K562 (cell line): Measurements from ENCODE around the gene DHX57. TPM values are rescaled to one million over a fixed set of nuclear protein-coding genes. Genes with fewer than 3 reads are reported as not detected.

Source experiments
- ATAC-seq: fragments of 200-7000 bp; cut with Tn5 transposase; 3 replicates; pipeline ENCODE4 v1.9.1; 2020; ENCODE audit warnings: moderate library complexity
- BruUV-seq: library from RNA; stranded (reverse); fragments of 400-500 nt; replicated peaks from 2 replicates; lab custom pipeline; 2021; lab: Mats Ljungman, UMichigan
- CTCF ChIA-PET: fragments of 300-600 bp; formaldehyde crosslinking; extraction: SDS; loops from one replicate; lab custom pipeline; 2021; ENCODE audit warnings: low intra/inter-chr PET ratio; lab: Yijun Ruan, JAX
- POLR2A ChIA-PET: fragments of 300-600, 350-650 bp; sonication (Branson Sonifier 250); formaldehyde crosslinking; extraction: SDS; loops from one replicate; lab custom pipeline; 2021; ENCODE audit warnings: antibody characterized with exemption, inconsistent platforms; lab: Yijun Ruan, JAX
- DNase-seq, 4 experiments: peaks; one replicate each; pipeline versions ENCODE4 v3.0.0 to v3.0.0-alpha.2; 2011 to 2018; ENCODE audit warnings: low spot score in 3 of 4, mixed read lengths in 3 of 4; ENCODE audit errors: extremely low read depth in 1 of 4
- FAIRE-seq: peaks from 2 replicates; lab custom pipeline; 2011; peaks lifted over from hg19 to GRCh38; lab: Jason Lieb, UNC
- H2AFZ ChIP-seq: 2 replicates; pipeline ENCODE4 v1.6.0; 2011; ENCODE audit warnings: low read depth, low read length, control low read depth, inconsistent platforms
- H3K27ac ChIP-seq: fragments of 200-600 bp; 3 replicates; pipeline ENCODE4 v1.8.0; 2011; ENCODE audit warnings: low read depth, mild to moderate bottlenecking, control low read depth, inconsistent platforms, low read length, moderate library complexity, mixed read lengths; ENCODE audit errors: extremely low read depth
- H3K27me3 ChIP-seq, 2 experiments: fragments of 300-600 bp in 1 of 2; 2 replicates in 1 of 2; 3 replicates in 1 of 2; pipeline versions ENCODE4 v1.6.0 to v1.8.0; 2011; ENCODE audit warnings: inconsistent platforms in 2 of 2, low read length in 2 of 2, mild to moderate bottlenecking in 1 of 2, mixed read lengths in 1 of 2, moderate library complexity in 1 of 2; ENCODE audit not compliant: control insufficient read depth in 2 of 2, insufficient read depth in 2 of 2
- H3K36me3 ChIP-seq: fragments of 300-600 bp; 3 replicates; pipeline ENCODE4 v1.8.0; 2011; ENCODE audit warnings: mild to moderate bottlenecking, low read length, inconsistent platforms; ENCODE audit not compliant: control insufficient read depth, insufficient read depth
- H3K4me1 ChIP-seq, 2 experiments: fragments of 200-600 bp in 1 of 2; replicated peaks in 1 of 2; 2 replicates in 1 of 2; 3 replicates in 1 of 2; pipeline versions ENCODE4 v1.5.1 to v1.8.0; 2011; ENCODE audit warnings: inconsistent platforms in 2 of 2, low read length in 2 of 2, mild to moderate bottlenecking in 1 of 2, mixed read lengths in 1 of 2, moderate library complexity in 1 of 2; ENCODE audit not compliant: control insufficient read depth in 2 of 2, insufficient read depth in 2 of 2
- H3K4me2 ChIP-seq: 2 replicates; pipeline ENCODE4 v1.6.1; 2011; ENCODE audit warnings: low read length, control low read depth, inconsistent platforms, mixed read lengths; ENCODE audit not compliant: insufficient read depth
- H3K4me3 ChIP-seq: fragments of 200-600 bp; sonication (generic), shearing (Covaris generic); 2 replicates; pipeline ENCODE4 v1.5.1; 2016; ENCODE audit warnings: control low read depth, inconsistent platforms
- H3K79me2 ChIP-seq: fragments of 200-600 bp; 3 replicates; pipeline ENCODE4 v1.8.0; 2011; ENCODE audit warnings: low read length, inconsistent platforms; ENCODE audit not compliant: control insufficient read depth, insufficient read depth
- H3K9ac ChIP-seq, 2 experiments: 2 replicates each; pipeline versions ENCODE4 v1.6.0 to v1.6.1; 2011; ENCODE audit warnings: low read depth in 2 of 2, low read length in 2 of 2, control low read depth in 1 of 2, inconsistent platforms in 1 of 2, mild to moderate bottlenecking in 1 of 2, mixed read lengths in 1 of 2; ENCODE audit not compliant: insufficient read depth in 1 of 2
- H3K9me1 ChIP-seq: one replicate; pipeline ENCODE4 v1.6.0; 2011; ENCODE audit warnings: inconsistent platforms, mild to moderate bottlenecking, low read length, moderate library complexity; ENCODE audit not compliant: control insufficient read depth, insufficient read depth
- H3K9me3 ChIP-seq: replicated peaks from 2 replicates; pipeline ENCODE4 v1.5.1; 2011; ENCODE audit warnings: low read depth, low read length, inconsistent platforms; ENCODE audit not compliant: control insufficient read depth, insufficient read depth
- H4K20me1 ChIP-seq: replicated peaks from 2 replicates; pipeline ENCODE4 v1.6.1; 2011; ENCODE audit warnings: low read length, inconsistent platforms, mixed read lengths; ENCODE audit not compliant: control insufficient read depth, insufficient read depth
- ARID2 ChIP-seq: fragments of 450-650 bp; IDR thresholded peaks from 2 replicates; pipeline ENCODE4 v1.6.1; 2017; ENCODE audit warnings: antibody characterized with exemption, mild to moderate bottlenecking
- BDP1 ChIP-seq: IDR thresholded peaks from 3 replicates; pipeline ENCODE4 v1.6.1; 2011; ENCODE audit not compliant: insufficient read length, insufficient read depth
- CBX3 ChIP-seq, 2 experiments: IDR thresholded peaks; 1 replicate in 1 of 2; 2 replicates in 1 of 2; pipeline ENCODE4 v1.6.1; 2012; ENCODE audit warnings: inconsistent platforms in 2 of 2, low read length in 2 of 2, borderline replicate concordance in 1 of 2, control low read depth in 1 of 2
- CCNT2 ChIP-seq: IDR thresholded peaks from 2 replicates; pipeline ENCODE4 v1.6.1; 2011; ENCODE audit warnings: borderline replicate concordance, low read depth, mild to moderate bottlenecking, moderate library complexity, mixed read lengths, low read length; ENCODE audit not compliant: insufficient read length; ENCODE audit errors: extremely low read depth
- GTF2E2 ChIP-seq: fragments of 200-800 bp; sonication (Bioruptor generic); IDR thresholded peaks from 2 replicates; pipeline ENCODE4 v1.6.1; 2016; ENCODE audit warnings: missing genetic modification characterization, missing compliant biosample characterization
- HINFP ChIP-seq: fragments of 450-650 bp; conservative IDR thresholded peaks from 2 replicates; pipeline ENCODE4 v1.6.1; 2016; ENCODE audit warnings: missing genetic modification characterization, low read depth, mild to moderate bottlenecking, control low read depth, missing compliant biosample characterization
- PCBP1 ChIP-seq: fragments of 200-400 bp; formaldehyde crosslinking; IDR thresholded peaks from 2 replicates; pipeline ENCODE4 v1.6.1; 2018; ENCODE audit warnings: mild to moderate bottlenecking, low read depth, low read length; ENCODE audit not compliant: poor library complexity, severe bottlenecking
- PPARD ChIP-seq: fragments of 250-450 bp; sonication (Bioruptor Pico); IDR thresholded peaks from 2 replicates; pipeline ENCODE4 v1.8.0; 2022; ENCODE audit warnings: inconsistent platforms, mild to moderate bottlenecking, moderate library complexity
- ZNF407 ChIP-seq: fragments of 450-650 bp; IDR thresholded peaks from 2 replicates; pipeline ENCODE4 v1.6.1; 2016; ENCODE audit warnings: low read depth
- ZZZ3 ChIP-seq: fragments of 450-650 bp; IDR thresholded peaks from 2 replicates; pipeline ENCODE4 v1.6.1; 2016; ENCODE audit warnings: antibody characterized with exemption, mild to moderate bottlenecking, moderate library complexity
- WGBS: fragments of 100-300 bp; shearing (Covaris generic); methylation state at CpG from one replicate; pipeline ENCODE4 v1.1.6; 2016; ENCODE audit warnings: low coverage, mixed read lengths; ENCODE audit not compliant: insufficient coverage; ENCODE audit errors: missing lambda C conversion rate; 5-methylcytosine and 5-hydroxymethylcytosine counted together
- in situ Hi-C: fragments of 300-500 bp; cut with MboI; formaldehyde crosslinking; loops from 4 replicates; pipeline ENCODE4 v1.15.0; 2018; ENCODE audit warnings: inconsistent platforms, mixed read lengths
- intact Hi-C: fragments of 100-400 bp; cut with micrococcal nuclease; formaldehyde crosslinking; loops from 2 replicates; pipeline ENCODE4 v1.14.2; 2022
- polyA plus RNA-seq, 8 experiments: library from polyadenylated mRNA; depleted of rRNA in 4 of 8; stranded (reverse) in 5 of 8; unstranded in 3 of 8; fragments of >200 nt; fragmentation: Nextera tagmentation in 2 of 8; fragmentation: Illumina TruSeq in 1 of 8; extraction: Ambion mirVana in 2 of 8; extraction: Trizol in 1 of 8; gene quantifications; 2 replicates each; pipeline versions ENCODE4 v1.2.1 to v1.2.3, GENCODE V29; 2011 to 2014; ENCODE audit warnings: inconsistent platforms in 1 of 8, missing spikeins in 1 of 8
- total RNA-seq, 7 experiments: library from RNA; depleted of rRNA in 6 of 7; stranded (reverse); fragments of >200 nt in 6 of 7; fragmentation: Illumina TruSeq in 2 of 7; extraction: Trizol in 2 of 7; gene quantifications; 2 replicates each; pipeline versions ENCODE4 v1.2.1 to v1.2.3, GENCODE V29; 2011 to 2021; ENCODE audit warnings: low replicate concordance in 1 of 7

The DHX57 gene
- total and polyA plus RNA-seq, 9 of the 15 experiments (the other 6 are each of a cell fraction or from before 2014, with no cell fraction given): 7.4 to 23.6 (median 17.9) TPM

GRCh38 chr2:38810488-38810887 is 65.2 kb downstream of the DHX57 start:
- H3K4me3 ChIP-seq: no peak overlapping the region
- WGBS: 79% methylated on average over 7 of the region's 7 CpGs
- no peaks in the 10 kb centered on the region for H3K9me3 ChIP-seq
- DNase-seq: no peak
- POLR2A ChIA-PET: no interaction called here
- intact Hi-C loops: loop anchor here (10.0 kb wide), 1 partner anchor 276 kb away; no protein-coding TSS in a partner anchor
- ATAC-seq: no peak
- in situ Hi-C loops: no loop called here
- FAIRE-seq: no peak
- H3K79me2 ChIP-seq: no peaks in the 10 kb centered on the region
- H3K36me3 ChIP-seq: peaks cover 27% of the 10 kb centered on the region; the same call in 2 of the 3 replicates
- TF ChIP-seq BDP1 (no peak), HINFP (tag) (no peak), CBX3 (IDR thresholded peaks at IDR 0.05; ENCODE audit: borderline replicate concordance in 1 of 2, low read length in 2 of 2) (no peak), ARID2 (no peak), GTF2E2 (no peak), ZNF407 (no peak), ZZZ3 (no peak), CCNT2 (no peak), PCBP1 (no peak), PPARD (CRISPR knock-in tag) (no peak)
- TF ChIP-seq, all 486 proteins: peak for 0
- Histone ChIP-seq H2AFZ (no peak overlapping the region), H3K27ac (no peak overlapping the region), H3K4me1 (no peaks in the 10 kb centered on the region), H3K27me3 (no peaks in the 10 kb centered on the region), H3K9me1 (no peaks in the 10 kb centered on the region), H3K9ac (no peak overlapping the region), H4K20me1 (no peaks in the 10 kb centered on the region), H3K4me2 (no peak overlapping the region)
- BruUV-seq: no TSS peak
- CTCF ChIA-PET: no interaction called here
